GM12865 (cell line): ENCODE results near the gene MYT1.
A peak's percentile ranks its signal among the peaks of the same experiment; 100 is the strongest.
"Not testable (repeated sequence)": the region's sequence is repeated elsewhere in the genome, so short reads cannot be mapped to it uniquely, and the experiment has no call there.

Experiments
- DNase-seq: peaks from one replicate; pipeline ENCODE4 v3.0.0; 2010; ENCODE audit warnings: low read depth
- H3K4me3 ChIP-seq: 2 replicates; pipeline ENCODE4 v1.5.1; 2011; ENCODE audit warnings: mild to moderate bottlenecking, low read depth, low read length, control low read depth
- CTCF ChIP-seq: IDR thresholded peaks from 2 replicates; pipeline ENCODE4 v1.5.1; 2011; ENCODE audit warnings: low read length, control low read depth, low read depth, inconsistent platforms; ENCODE audit not compliant: insufficient read depth; ENCODE audit errors: missing control alignments

Gene MYT1

GRCh38 chr20:64234291-64234791 lies 70.1 kb downstream of the MYT1 start:
- TF ChIP-seq CTCF, result no peak
- no peak for DNase-seq
- H3K4me3 ChIP-seq, result no peak overlapping the region

- DNase-seq, H3K4me3 ChIP-seq: not testable (repeated sequence)
Measured at GRCh38 chr20:64234921-64235565, 70.8 kb downstream of the MYT1 start.

- DNase-seq, result no peak
- no peak overlapping the region for H3K4me3 ChIP-seq
- no peak for TF ChIP-seq CTCF
Measured at GRCh38 chr20:64236137-64237088, 72.2 kb downstream of the MYT1 start.

GRCh38 chr20:64237316-64237715 lies 73.1 kb downstream of the MYT1 start:
- DNase-seq, result no peak
- no peak overlapping the region for H3K4me3 ChIP-seq
- no peak for TF ChIP-seq CTCF

GRCh38 chr20:64238115-64238825 lies 74.0 kb downstream of the MYT1 start:
- no peak for DNase-seq
- no peak for TF ChIP-seq CTCF
- no peak overlapping the region for H3K4me3 ChIP-seq

- TF ChIP-seq CTCF, result no peak
Measured at GRCh38 chr20:64238851-64239387, 74.7 kb downstream of the MYT1 start.

More at GRCh38 chr20:64238851-64239387, 74.7 kb downstream of the MYT1 start:
- DNase-seq, result peak; percentile 81
- H3K4me3 ChIP-seq, result no peak overlapping the region
